ENCODE data around the gene B9D1. TPM values are rescaled to one million over a fixed set of nuclear protein-coding genes. Genes with fewer than 3 reads are reported as not detected.

B9D1 gene
- total and polyA plus RNA-seq, 2 of the 13 experiments (the other 11 are each of a cell fraction or from before 2014, with no cell fraction given): 27.7 to 31.1 TPM

DNA sequence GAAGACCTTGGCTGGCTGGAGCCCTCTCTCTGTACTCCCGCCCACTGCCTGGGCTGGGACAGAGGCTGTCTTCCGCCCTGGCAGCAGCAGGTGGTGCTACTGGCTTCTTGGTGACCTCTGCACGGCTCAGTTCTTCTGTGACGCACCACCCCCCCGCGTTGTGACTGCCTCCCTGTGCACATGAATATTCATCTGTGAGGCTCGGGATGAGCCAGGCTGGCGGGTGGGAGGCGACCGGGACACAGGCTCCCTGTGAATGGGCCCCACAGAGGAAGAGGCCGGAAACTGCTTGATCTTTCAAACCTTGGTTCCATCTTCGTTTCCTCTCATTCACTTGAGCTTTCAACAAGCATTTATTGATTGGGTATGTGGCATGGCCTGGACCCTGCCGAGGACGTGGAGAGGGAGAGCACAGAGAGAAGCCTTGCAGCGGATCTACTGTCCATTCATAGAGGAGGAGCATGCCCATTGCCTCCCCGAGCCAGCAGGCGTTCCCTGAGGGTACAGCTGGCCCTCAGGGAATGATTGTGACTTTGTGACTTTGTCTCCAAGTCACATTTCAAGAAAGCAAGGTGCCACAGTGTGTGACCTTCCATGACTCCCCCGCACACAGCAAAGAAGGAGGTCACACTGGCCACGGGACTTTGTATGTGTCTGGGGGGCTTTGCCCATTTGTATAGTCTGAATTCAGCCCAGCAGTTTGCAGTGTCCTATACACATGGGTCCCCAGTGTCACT lies 45.0 kb downstream of the B9D1 start (continued):
- no peak for TF ChIP-seq SNAI1 (CRISPR knock-in tag; IDR thresholded peaks at IDR 0.05; ENCODE audit: borderline replicate concordance)
- no peak for TF ChIP-seq ZNF775 (CRISPR knock-in tag; IDR thresholded peaks at IDR 0.05; ENCODE audit: borderline replicate concordance)
- TF ChIP-seq ZNF607 (CRISPR knock-in tag; IDR thresholded peaks at IDR 0.05; ENCODE audit: borderline replicate concordance): peak; percentile 34; the same call in 1 of the 2 replicates
- peak; percentile 51; the same call in 1 of the 2 replicates for TF ChIP-seq ZNF263 (CRISPR knock-in tag; IDR thresholded peaks at IDR 0.05)
- TF ChIP-seq PHF20 (CRISPR knock-in tag; IDR thresholded peaks at IDR 0.05): no peak; the same call in 1 of the 2 replicates
- TF ChIP-seq, protein P1, sequence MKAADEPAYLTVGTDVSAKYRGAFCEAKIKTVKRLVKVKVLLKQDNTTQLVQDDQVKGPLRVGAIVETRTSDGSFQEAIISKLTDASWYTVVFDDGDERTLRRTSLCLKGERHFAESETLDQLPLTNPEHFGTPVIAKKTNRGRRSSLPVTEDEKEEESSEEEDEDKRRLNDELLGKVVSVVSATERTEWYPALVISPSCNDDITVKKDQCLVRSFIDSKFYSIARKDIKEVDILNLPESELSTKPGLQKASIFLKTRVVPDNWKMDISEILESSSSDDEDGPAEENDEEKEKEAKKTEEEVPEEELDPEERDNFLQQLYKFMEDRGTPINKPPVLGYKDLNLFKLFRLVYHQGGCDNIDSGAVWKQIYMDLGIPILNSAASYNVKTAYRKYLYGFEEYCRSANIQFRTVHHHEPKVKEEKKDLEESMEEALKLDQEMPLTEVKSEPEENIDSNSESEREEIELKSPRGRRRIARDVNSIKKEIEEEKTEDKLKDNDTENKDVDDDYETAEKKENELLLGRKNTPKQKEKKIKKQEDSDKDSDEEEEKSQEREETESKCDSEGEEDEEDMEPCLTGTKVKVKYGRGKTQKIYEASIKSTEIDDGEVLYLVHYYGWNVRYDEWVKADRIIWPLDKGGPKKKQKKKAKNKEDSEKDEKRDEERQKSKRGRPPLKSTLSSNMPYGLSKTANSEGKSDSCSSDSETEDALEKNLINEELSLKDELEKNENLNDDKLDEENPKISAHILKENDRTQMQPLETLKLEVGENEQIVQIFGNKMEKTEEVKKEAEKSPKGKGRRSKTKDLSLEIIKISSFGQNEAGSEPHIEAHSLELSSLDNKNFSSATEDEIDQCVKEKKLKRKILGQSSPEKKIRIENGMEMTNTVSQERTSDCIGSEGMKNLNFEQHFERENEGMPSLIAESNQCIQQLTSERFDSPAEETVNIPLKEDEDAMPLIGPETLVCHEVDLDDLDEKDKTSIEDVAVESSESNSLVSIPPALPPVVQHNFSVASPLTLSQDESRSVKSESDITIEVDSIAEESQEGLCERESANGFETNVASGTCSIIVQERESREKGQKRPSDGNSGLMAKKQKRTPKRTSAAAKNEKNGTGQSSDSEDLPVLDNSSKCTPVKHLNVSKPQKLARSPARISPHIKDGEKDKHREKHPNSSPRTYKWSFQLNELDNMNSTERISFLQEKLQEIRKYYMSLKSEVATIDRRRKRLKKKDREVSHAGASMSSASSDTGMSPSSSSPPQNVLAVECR (CRISPR knock-in tag; IDR thresholded peaks at IDR 0.05; ENCODE audit: borderline replicate concordance): peak; percentile 65; the same call in 1 of the 2 replicates
- no peak for TF ChIP-seq ZBTB49 (CRISPR knock-in tag; IDR thresholded peaks at IDR 0.05; ENCODE audit: borderline replicate concordance)
- TF ChIP-seq MYC (CRISPR knock-in tag; IDR thresholded peaks at IDR 0.05; ENCODE audit: borderline replicate concordance): peak; percentile 54; the same call in 1 of the 2 replicates
- TF ChIP-seq KAT8 (CRISPR knock-in tag; IDR thresholded peaks at IDR 0.05): 0 out of 2 replicates have a peak, but pooled peaks have one; percentile 61
- TF ChIP-seq ZFX (CRISPR knock-in tag; IDR thresholded peaks at IDR 0.05; ENCODE audit: low read depth): 0 out of 2 replicates have a peak, but pooled peaks have one; percentile 42
- 0 out of 2 replicates have a peak, but pooled peaks have one; percentile 57 for TF ChIP-seq SPEN (CRISPR knock-in tag; IDR thresholded peaks at IDR 0.05; ENCODE audit: low read depth)
- TF ChIP-seq FOXP4 (CRISPR knock-in tag; IDR thresholded peaks at IDR 0.05): peak; percentile 42; the same call in 1 of the 2 replicates
- TF ChIP-seq ZNF121 (CRISPR knock-in tag; IDR thresholded peaks at IDR 0.05): no peak
- TF ChIP-seq, protein P2, sequence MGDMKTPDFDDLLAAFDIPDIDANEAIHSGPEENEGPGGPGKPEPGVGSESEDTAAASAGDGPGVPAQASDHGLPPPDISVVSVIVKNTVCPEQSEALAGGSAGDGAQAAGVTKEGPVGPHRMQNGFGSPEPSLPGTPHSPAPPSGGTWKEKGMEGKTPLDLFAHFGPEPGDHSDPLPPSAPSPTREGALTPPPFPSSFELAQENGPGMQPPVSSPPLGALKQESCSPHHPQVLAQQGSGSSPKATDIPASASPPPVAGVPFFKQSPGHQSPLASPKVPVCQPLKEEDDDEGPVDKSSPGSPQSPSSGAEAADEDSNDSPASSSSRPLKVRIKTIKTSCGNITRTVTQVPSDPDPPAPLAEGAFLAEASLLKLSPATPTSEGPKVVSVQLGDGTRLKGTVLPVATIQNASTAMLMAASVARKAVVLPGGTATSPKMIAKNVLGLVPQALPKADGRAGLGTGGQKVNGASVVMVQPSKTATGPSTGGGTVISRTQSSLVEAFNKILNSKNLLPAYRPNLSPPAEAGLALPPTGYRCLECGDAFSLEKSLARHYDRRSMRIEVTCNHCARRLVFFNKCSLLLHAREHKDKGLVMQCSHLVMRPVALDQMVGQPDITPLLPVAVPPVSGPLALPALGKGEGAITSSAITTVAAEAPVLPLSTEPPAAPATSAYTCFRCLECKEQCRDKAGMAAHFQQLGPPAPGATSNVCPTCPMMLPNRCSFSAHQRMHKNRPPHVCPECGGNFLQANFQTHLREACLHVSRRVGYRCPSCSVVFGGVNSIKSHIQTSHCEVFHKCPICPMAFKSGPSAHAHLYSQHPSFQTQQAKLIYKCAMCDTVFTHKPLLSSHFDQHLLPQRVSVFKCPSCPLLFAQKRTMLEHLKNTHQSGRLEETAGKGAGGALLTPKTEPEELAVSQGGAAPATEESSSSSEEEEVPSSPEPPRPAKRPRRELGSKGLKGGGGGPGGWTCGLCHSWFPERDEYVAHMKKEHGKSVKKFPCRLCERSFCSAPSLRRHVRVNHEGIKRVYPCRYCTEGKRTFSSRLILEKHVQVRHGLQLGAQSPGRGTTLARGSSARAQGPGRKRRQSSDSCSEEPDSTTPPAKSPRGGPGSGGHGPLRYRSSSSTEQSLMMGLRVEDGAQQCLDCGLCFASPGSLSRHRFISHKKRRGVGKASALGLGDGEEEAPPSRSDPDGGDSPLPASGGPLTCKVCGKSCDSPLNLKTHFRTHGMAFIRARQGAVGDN (CRISPR knock-in tag; IDR thresholded peaks at IDR 0.05): peak; percentile 94
- 0 out of 2 replicates have a peak, but pooled peaks have one; percentile 52 for TF ChIP-seq ZNF878 (CRISPR knock-in tag; IDR thresholded peaks at IDR 0.05)
